A375 (cell line): ENCODE data around the gene FABP1. TPM values are rescaled to one million over a fixed set of nuclear protein-coding genes. Genes with fewer than 3 reads are reported as not detected.

Experiments used
- small RNA-seq: library from RNA; depleted of rRNA; stranded (forward); fragments of <200 nt; gene quantifications from one replicate; pipeline ENCODE3, GENCODE V24; 2014
- total RNA-seq: library from RNA; depleted of rRNA; stranded (reverse); fragments of >200 nt; shearing (Covaris generic); gene quantifications from 2 replicates; pipeline ENCODE4 v1.2.3, GENCODE V29; 2014; rRNA removed

FABP1 gene
- total RNA-seq: 0.30 TPM in 1 of 2 replicates, not detected in the other

GRCh38 chr2:88127888-88128653 is at the start of gene FABP1:
FABP1 (minus strand) TSS chr2:88128062; CDS start chr2:88128017, 45 bp downstream.

Small RNA genes within 50 kb of the gene (small RNA-seq; reads per million reads assigned to genes)
- gene MIR4780: not detected

Other genes starting within 250 kb of the FABP1 start
- gene RNU2-63P, start 111.5 kb downstream of the FABP1 start, total RNA-seq: not detected in 2 replicates
- gene KRCC1, start 72.3 kb downstream of the FABP1 start, total RNA-seq: 6.5 and 6.9 TPM in 2 replicates
- gene SMYD1, start 60.2 kb downstream of the FABP1 start, total RNA-seq: 0.38 and 1.2 TPM in 2 replicates
- 5.3 and 10.2 TPM in 2 replicates for gene THNSL2, start 42.3 kb upstream of the FABP1 start, total RNA-seq